Activated CD4-positive, alpha-beta memory T cell treated with anti-CD3 and anti-CD28 coated beads, Interleukin-2, amount 10 ng/mL, durations not matched to agents 7 days and 5 days (primary cell): ENCODE data around the gene ECHDC1. TPM values are rescaled to one million over a fixed set of nuclear protein-coding genes. Genes with fewer than 3 reads are reported as not detected.

ENCODE experiments used
- total RNA-seq, 2 experiments: library from RNA; stranded (reverse); gene quantifications; one replicate each; pipeline ENCODE4 v1.2.3, GENCODE V29; 2021

Gene ECHDC1
- total RNA-seq, 2 experiments from 2014 or later: 35.1 to 35.5 TPM

Other genes with a start within 250 kb of the ECHDC1 start
- gene RSPO3, start 224.9 kb downstream of the ECHDC1 start, total RNA-seq: not detected
- gene RNF146, start 76.7 kb downstream of the ECHDC1 start, total RNA-seq: 10 to 100 TPM; 27.9 to 30.5 TPM
- 10 to 100 TPM; 11.6 to 12.2 TPM for gene KIAA0408, start 115.8 kb upstream of the ECHDC1 start, total RNA-seq
- not detected for gene C6orf58, start 233.6 kb upstream of the ECHDC1 start, total RNA-seq